CD4-positive, alpha-beta T cell treated with Interferon gamma for 1 hour (primary cell): ENCODE results near the gene NBEAL2.
"Not testable (repeated sequence)": the region's sequence is repeated elsewhere in the genome, so short reads cannot be mapped to it uniquely, and the experiment has no call there.

ENCODE experiments used
- DNase-seq: peaks from one replicate; pipeline ENCODE4 v3.0.0-alpha.2; 2020

Gene NBEAL2

GRCh38 chr3:46962990-46963389, 16.5 kb upstream of the NBEAL2 start:
- no peak for DNase-seq

GRCh38 chr3:46964038-46964590, 15.4 kb upstream of the NBEAL2 start:
- DNase-seq: not testable (repeated sequence)

- DNase-seq: peak; percentile 43
Measured at GRCh38 chr3:46965151-46965550, 14.3 kb upstream of the NBEAL2 start.

GRCh38 chr3:46966811-46967210, 12.7 kb upstream of the NBEAL2 start:
- no peak for DNase-seq

- DNase-seq: no peak
Measured at GRCh38 chr3:46968783-46969428, 10.6 kb upstream of the NBEAL2 start.

- no peak for DNase-seq
Measured at GRCh38 chr3:46970391-46971091, 8.9 kb upstream of the NBEAL2 start.

GRCh38 chr3:46971151-46971550, 8.3 kb upstream of the NBEAL2 start:
- no peak for DNase-seq

GRCh38 chr3:46971742-46972141, 7.7 kb upstream of the NBEAL2 start:
- no peak for DNase-seq

- no peak for DNase-seq
Measured at GRCh38 chr3:46972396-46972795, 7.1 kb upstream of the NBEAL2 start.

GRCh38 chr3:46974421-46975171, 4.9 kb upstream of the NBEAL2 start:
- DNase-seq: no peak

- DNase-seq: peak; percentile 98
Measured at GRCh38 chr3:46976326-46977190, 2.9 kb upstream of the NBEAL2 start, which contains the start of gene CCDC12. CCDC12 (minus strand) TSS chr3:46976745; CDS start chr3:46976732, 13 bp downstream.

GRCh38 chr3:46977811-46978195, 1.7 kb upstream of the NBEAL2 start:
- no peak for DNase-seq

- DNase-seq: no peak
Measured at GRCh38 chr3:46978381-46978780, 1.1 kb upstream of the NBEAL2 start.

GRCh38 chr3:46979958-46980497, 562 bp downstream of the NBEAL2 start:
- DNase-seq: no peak

- DNase-seq: no peak
Measured at GRCh38 chr3:46981932-46982471, 2.5 kb downstream of the NBEAL2 start.

- no peak for DNase-seq
Measured at GRCh38 chr3:46982546-46982945, 3.1 kb downstream of the NBEAL2 start.

GRCh38 chr3:46984591-46985459, 5.4 kb downstream of the NBEAL2 start:
- DNase-seq: no peak

- peak; percentile 0 for DNase-seq
Measured at GRCh38 chr3:46985588-46985987, 6.1 kb downstream of the NBEAL2 start.

- no peak for DNase-seq
Measured at GRCh38 chr3:46986055-46986730, 6.7 kb downstream of the NBEAL2 start.

GRCh38 chr3:46986782-46987310, 7.4 kb downstream of the NBEAL2 start:
- DNase-seq: peak; percentile 0
